HepG2 (cell line): Measurements from ENCODE around the gene ABCA8. TPM values are rescaled to one million over a fixed set of nuclear protein-coding genes. Genes with fewer than 3 reads are reported as not detected.

Source experiments
- ATAC-seq: fragments of 200-7000 bp; cut with Tn5 transposase; 3 replicates; pipeline ENCODE4 v1.9.1; 2020; ENCODE audit warnings: mild to moderate bottlenecking, moderate library complexity
- BruUV-seq: library from RNA; stranded (reverse); fragments of 400-500 nt; replicated peaks from 2 replicates; lab custom pipeline; 2021; lab: Mats Ljungman, UMichigan
- CTCF ChIA-PET: fragments of 300-600 bp; formaldehyde crosslinking; extraction: SDS; loops from one replicate; lab custom pipeline; 2021; ENCODE audit warnings: low total read pairs, inconsistent platforms, low intra/inter-chr PET ratio; lab: Yijun Ruan, JAX
- POLR2A ChIA-PET: fragments of 350-600 bp; sonication (Branson Sonifier 250); formaldehyde crosslinking; loops from one replicate; lab custom pipeline; 2020; ENCODE audit warnings: antibody characterized with exemption, inconsistent platforms; lab: Yijun Ruan, JAX
- DNase-seq: peaks from one replicate; pipeline ENCODE4 v3.0.0-alpha.2; 2015; ENCODE audit warnings: low spot score
- FAIRE-seq: peaks from 3 replicates; lab custom pipeline; 2011; peaks lifted over from hg19 to GRCh38; lab: Jason Lieb, UNC
- H2AFZ ChIP-seq: one replicate; pipeline ENCODE4 v1.6.1; 2011; ENCODE audit warnings: low read length, inconsistent platforms
- H3K27ac ChIP-seq: fragments of 300-600 bp; 3 replicates; pipeline ENCODE4 v1.8.0; 2011; ENCODE audit warnings: mixed run types, mild to moderate bottlenecking, mixed read lengths, low read length, inconsistent platforms; ENCODE audit not compliant: insufficient read depth; ENCODE audit errors: extremely low read length
- H3K27me3 ChIP-seq, 2 experiments: fragments of 200-600 bp in 1 of 2; 2 replicates in 1 of 2; 3 replicates in 1 of 2; pipeline versions ENCODE4 v1.6.0 to v1.8.0; 2011; ENCODE audit warnings: low read length in 2 of 2, mild to moderate bottlenecking in 2 of 2, moderate library complexity in 2 of 2, inconsistent platforms in 1 of 2; ENCODE audit not compliant: insufficient read depth in 2 of 2, control insufficient read depth in 1 of 2
- H3K36me3 ChIP-seq, 2 experiments: fragments of 200-600 bp in 1 of 2; replicated peaks in 1 of 2; 2 replicates in 1 of 2; 3 replicates in 1 of 2; pipeline versions ENCODE4 v1.5.1 to v1.8.0; 2011; ENCODE audit warnings: low read length in 2 of 2, inconsistent platforms in 1 of 2; ENCODE audit not compliant: insufficient read depth in 2 of 2, control insufficient read depth in 1 of 2
- H3K4me1 ChIP-seq: 2 replicates; pipeline ENCODE4 v1.5.1; 2012; ENCODE audit warnings: low read length, inconsistent platforms; ENCODE audit not compliant: insufficient read depth
- H3K4me2 ChIP-seq: 2 replicates; pipeline ENCODE4 v1.6.0; 2011; ENCODE audit warnings: low read depth, low read length, inconsistent platforms
- H3K4me3 ChIP-seq, 3 experiments: fragments of 200-600 bp in 1 of 3; sonication (generic), shearing (Covaris generic) in 1 of 3; replicated peaks in 1 of 3; 2 replicates each; pipeline ENCODE4 v1.5.1; 2011 to 2016; ENCODE audit warnings: low read length in 3 of 3, inconsistent platforms in 2 of 3, low read depth in 2 of 3, mild to moderate bottlenecking in 2 of 3, control low read depth in 1 of 3, mixed read lengths in 1 of 3; ENCODE audit not compliant: insufficient read depth in 1 of 3
- H3K79me2 ChIP-seq: one replicate; pipeline ENCODE4 v1.6.1; 2011; ENCODE audit warnings: low read length, inconsistent platforms; ENCODE audit not compliant: insufficient read depth
- H3K9ac ChIP-seq: 2 replicates; pipeline ENCODE4 v1.6.0; 2011; ENCODE audit warnings: mild to moderate bottlenecking, low read depth, low read length, inconsistent platforms; ENCODE audit not compliant: insufficient read depth
- H3K9me3 ChIP-seq: 2 replicates; pipeline ENCODE4 v1.5.1; 2012; ENCODE audit warnings: mild to moderate bottlenecking, low read length
- H4K20me1 ChIP-seq: 2 replicates; pipeline ENCODE4 v1.6.0; 2011; ENCODE audit warnings: inconsistent platforms, mild to moderate bottlenecking, low read length, moderate library complexity; ENCODE audit not compliant: insufficient read depth
- ATRX ChIP-seq: sonication (generic); formaldehyde crosslinking; IDR thresholded peaks from 2 replicates; pipeline ENCODE4 v1.4.0; 2020; ENCODE audit warnings: missing genetic modification reagents, borderline replicate concordance
- CENPX ChIP-seq: sonication (generic); formaldehyde crosslinking; IDR thresholded peaks from 2 replicates; pipeline ENCODE4 v1.9.0; 2021; ENCODE audit warnings: mild to moderate bottlenecking, missing genetic modification reagents, moderate library complexity
- ETV5 ChIP-seq: IDR thresholded peaks from 2 replicates; pipeline ENCODE4 v1.6.1; 2018; ENCODE audit warnings: missing biosample characterization, missing genetic modification reagents, inconsistent platforms, borderline replicate concordance
- HOXA9 ChIP-seq: sonication (generic); formaldehyde crosslinking; IDR thresholded peaks from 2 replicates; pipeline ENCODE4 v1.8.1; 2022; ENCODE audit warnings: missing genetic modification reagents, mild to moderate bottlenecking, moderate library complexity, borderline replicate concordance
- NFAT5 ChIP-seq: sonication (generic); formaldehyde crosslinking; IDR thresholded peaks from 2 replicates; pipeline ENCODE4 v1.4.0; 2020; ENCODE audit warnings: missing genetic modification reagents
- NKX3-1 ChIP-seq: sonication (generic); formaldehyde crosslinking; IDR thresholded peaks from 2 replicates; pipeline ENCODE4 v1.5.0; 2020; ENCODE audit warnings: missing genetic modification reagents
- POGZ ChIP-seq: sonication (generic); formaldehyde crosslinking; IDR thresholded peaks from 2 replicates; pipeline ENCODE4 v1.4.0; 2020; ENCODE audit warnings: mild to moderate bottlenecking, missing genetic modification reagents
- TMF1 ChIP-seq: sonication (generic); formaldehyde crosslinking; IDR thresholded peaks from 2 replicates; pipeline ENCODE4 v1.8.1; 2022; ENCODE audit warnings: low read depth, missing genetic modification reagents
- ZKSCAN5 ChIP-seq: sonication (generic); formaldehyde crosslinking; IDR thresholded peaks from 2 replicates; pipeline ENCODE4 v1.5.1; 2020; ENCODE audit warnings: mild to moderate bottlenecking, missing genetic modification reagents
- ZNF138 ChIP-seq: sonication (generic); formaldehyde crosslinking; IDR thresholded peaks from 2 replicates; pipeline ENCODE4 v1.5.0; 2020; ENCODE audit warnings: mild to moderate bottlenecking, low read depth, missing genetic modification reagents
- ZNF550 ChIP-seq: sonication (generic); formaldehyde crosslinking; IDR thresholded peaks from 2 replicates; pipeline ENCODE4 v1.4.0; 2020; ENCODE audit warnings: mild to moderate bottlenecking, missing genetic modification reagents, borderline replicate concordance
- ZNF652 ChIP-seq: IDR thresholded peaks from 2 replicates; pipeline ENCODE4 v1.6.1; 2016; ENCODE audit warnings: low read depth, borderline replicate concordance
- ZNF770 ChIP-seq: sonication (generic); formaldehyde crosslinking; IDR thresholded peaks from 2 replicates; pipeline ENCODE4 v1.5.0; 2020; ENCODE audit warnings: mild to moderate bottlenecking, missing genetic modification reagents
- ZNF816 ChIP-seq: sonication (generic); formaldehyde crosslinking; IDR thresholded peaks from 2 replicates; pipeline ENCODE4 v1.8.0; 2022; ENCODE audit warnings: missing genetic modification reagents, mild to moderate bottlenecking, borderline replicate concordance
- WGBS: methylation state at CpG from one replicate; pipeline ENCODE4 v1.1.6; 2017; ENCODE audit warnings: low lambda C conversion rate; 5-methylcytosine and 5-hydroxymethylcytosine counted together
- in situ Hi-C: cut with HindIII; loops from 2 replicates; pipeline ENCODE4 v1.10.0; 2017; ENCODE audit warnings: low pct_unique_long_range_greater_than_20kb; ENCODE audit not compliant: extremely low pct_ligation_motif_present
- intact Hi-C: fragments of 100-400 bp; cut with micrococcal nuclease; formaldehyde crosslinking; loops from one replicate; pipeline ENCODE4 v1.10.0; 2022; ENCODE audit not compliant: unreplicated experiment
- polyA plus RNA-seq, 8 experiments: library from polyadenylated mRNA; depleted of rRNA in 3 of 8; stranded (reverse) in 7 of 8; unstranded in 1 of 8; fragments of >200 nt; fragmentation: Illumina TruSeq in 4 of 8; extraction: Trizol in 4 of 8; gene quantifications; 2 replicates each; pipeline versions ENCODE4 v1.2.1 to v1.2.3, GENCODE V29; 2011 to 2016; ENCODE audit warnings: low read depth in 4 of 8, missing spikeins in 1 of 8, mixed read lengths in 1 of 8; ENCODE audit not compliant: insufficient read depth in 1 of 8
- total RNA-seq, 5 experiments: library from RNA; depleted of rRNA; stranded (reverse); fragments of >200 nt; fragmentation: Illumina TruSeq; extraction: Trizol; gene quantifications; 2 replicates each; pipeline ENCODE4 v1.2.3, GENCODE V29; 2016; ENCODE audit warnings: low read depth in 1 of 5
- TF ChIP-seq, protein P1 (sequence below): sonication (generic); formaldehyde crosslinking; IDR thresholded peaks from 2 replicates; pipeline ENCODE4 v1.4.0; 2020; ENCODE audit warnings: mild to moderate bottlenecking, missing genetic modification reagents

The ABCA8 gene
- total and polyA plus RNA-seq, 2 of the 13 experiments (the other 11 are each of a cell fraction or from before 2014, with no cell fraction given), result 0.05 to 0.18 TPM

GRCh38 chr17:68870976-68871375 is 84.2 kb downstream of the ABCA8 start:
- no peak overlapping the region for H2AFZ ChIP-seq
- H3K36me3 ChIP-seq, result no peaks in the 10 kb centered on the region
- H3K9ac ChIP-seq, result no peak overlapping the region
- no peak for TF ChIP-seq ZNF770 (CRISPR knock-in tag)
- no peak for TF ChIP-seq TMF1 (CRISPR knock-in tag)
- no peak for TF ChIP-seq ETV5 (CRISPR knock-in tag)
- TF ChIP-seq ZNF652 (CRISPR knock-in tag), result no peak
- TF ChIP-seq ATRX (CRISPR knock-in tag), result no peak
- TF ChIP-seq HOXA9 (CRISPR knock-in tag), result no peak
- no peak for TF ChIP-seq NFAT5 (CRISPR knock-in tag)
- no peak for TF ChIP-seq ZNF816
- no peak for TF ChIP-seq ZNF138 (CRISPR knock-in tag)
- TF ChIP-seq ZKSCAN5, result no peak
- TF ChIP-seq, protein P1, sequence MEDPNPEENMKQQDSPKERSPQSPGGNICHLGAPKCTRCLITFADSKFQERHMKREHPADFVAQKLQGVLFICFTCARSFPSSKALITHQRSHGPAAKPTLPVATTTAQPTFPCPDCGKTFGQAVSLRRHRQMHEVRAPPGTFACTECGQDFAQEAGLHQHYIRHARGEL, result no peak
- no peak for TF ChIP-seq CENPX (CRISPR knock-in tag)
- TF ChIP-seq POGZ (CRISPR knock-in tag), result no peak
- no peak for TF ChIP-seq NKX3-1
- no peak for TF ChIP-seq ZNF550 (CRISPR knock-in tag)
- H3K4me2 ChIP-seq, result no peak overlapping the region
- no peak overlapping the region for H3K4me3 ChIP-seq
- no peaks in the 10 kb centered on the region for H3K9me3 ChIP-seq
- no peaks in the 10 kb centered on the region for H4K20me1 ChIP-seq
- no peak for DNase-seq
- no peak for ATAC-seq
- in situ Hi-C loops (no loop called here), intact Hi-C loops (no loop called here)
- CTCF ChIA-PET, result no interaction called here
- BruUV-seq, result no TSS peak
- H3K27ac ChIP-seq, result no peak overlapping the region
- 4% methylated on average over 1 of the region's 1 CpG for WGBS
- POLR2A ChIA-PET, result no interaction called here
- H3K79me2 ChIP-seq, result no peaks in the 10 kb centered on the region
- FAIRE-seq, result no peak
- peaks cover 0 to 6% of the 10 kb centered on the region in 2 experiments; a peak in 2 of 5 replicates for H3K27me3 ChIP-seq
- 0 out of 2 replicates have a peak, but pooled peaks cover 6% of the 10 kb centered on the region for H3K4me1 ChIP-seq
